HG02588 (cell line): ENCODE results near the gene GALR2.
A peak's percentile ranks its signal among the peaks of the same experiment; 100 is the strongest.

Experiments
- ATAC-seq: cut with Tn5 transposase; IDR thresholded peaks from one replicate; pipeline ENCODE4 v1.9.1; 2021; ENCODE audit warnings: mild to moderate bottlenecking, moderate library complexity; ENCODE audit not compliant: unreplicated experiment

The GALR2 gene

DNA sequence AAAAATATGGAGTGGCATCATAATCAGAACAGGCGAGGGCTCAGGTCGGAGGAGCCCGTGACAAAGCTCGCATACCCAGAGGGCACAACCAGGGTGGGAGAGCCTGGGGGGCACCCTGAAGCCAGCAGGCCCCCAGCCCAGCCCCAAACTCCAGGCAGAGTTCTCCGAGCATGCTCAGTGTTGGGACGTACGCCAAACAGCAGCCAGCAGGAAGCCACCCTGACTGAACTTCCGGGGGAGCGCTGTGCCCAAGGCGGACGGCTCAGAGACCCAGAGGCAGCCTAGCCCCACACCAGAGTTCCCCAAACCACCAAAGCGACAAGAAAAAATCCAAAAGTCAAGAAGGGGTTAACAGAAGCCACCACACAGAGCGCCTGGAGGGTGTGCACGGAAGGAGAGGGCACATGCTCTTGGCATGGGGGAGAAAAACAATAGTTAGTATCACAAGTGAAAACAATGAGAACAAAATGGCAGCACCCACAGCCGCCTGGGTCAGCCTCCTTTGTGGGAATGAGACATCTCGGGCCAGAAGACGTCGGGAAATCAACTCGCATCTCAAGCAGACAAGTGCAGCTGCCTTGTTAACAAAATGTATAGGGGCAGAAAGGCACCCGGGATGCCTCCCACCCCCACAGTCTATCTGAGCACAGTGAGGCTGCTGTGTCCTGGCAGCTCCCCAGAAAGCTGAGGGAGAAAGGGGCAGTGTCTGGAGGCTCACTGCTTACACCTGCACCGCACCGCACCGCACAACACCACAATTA lies 17.1 kb downstream of the GALR2 start:
- ATAC-seq = no peak

DNA sequence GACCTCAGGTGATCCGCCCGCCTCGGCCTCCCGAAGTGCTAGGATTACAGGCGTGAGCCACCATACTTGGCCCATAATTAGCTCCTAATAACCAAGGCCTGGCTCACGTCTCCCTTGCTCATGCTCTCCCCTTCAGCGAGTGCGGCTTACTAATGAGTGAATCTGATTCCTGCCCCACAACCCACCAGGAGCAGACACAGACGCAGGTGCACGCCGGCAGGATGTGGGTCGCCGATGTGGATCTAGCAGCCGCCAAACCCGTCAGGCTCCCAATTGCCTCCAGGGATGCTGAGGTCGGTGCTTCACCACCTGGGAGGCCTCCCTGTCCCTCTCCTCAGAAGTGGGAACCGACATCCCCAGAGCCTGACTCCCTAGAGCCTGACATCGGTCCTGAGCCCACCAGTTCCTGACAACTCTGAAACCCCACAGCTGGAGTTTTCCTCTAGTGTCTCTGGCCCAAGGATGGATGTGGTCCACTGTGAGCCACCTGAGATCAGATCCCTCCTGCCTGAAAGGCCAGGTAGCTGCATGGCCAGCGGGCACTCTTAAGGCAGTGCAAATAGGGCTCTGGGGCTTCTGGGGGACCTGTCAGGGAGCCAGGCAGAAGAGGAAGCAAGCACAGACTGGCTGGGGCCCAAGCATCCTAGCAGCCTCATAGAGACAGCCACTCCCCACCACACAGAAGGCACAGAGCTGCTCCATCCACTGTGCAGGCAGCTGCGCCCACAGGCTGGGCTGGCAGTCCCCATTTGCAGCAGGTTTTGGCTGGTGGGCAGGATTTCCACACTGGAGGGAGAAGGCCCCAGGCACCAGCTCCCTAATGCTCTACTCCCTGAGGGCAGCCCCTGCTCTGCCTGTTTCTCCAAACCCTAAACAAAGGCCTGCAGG lies 18.2 kb downstream of the GALR2 start:
- ATAC-seq = no peak

DNA sequence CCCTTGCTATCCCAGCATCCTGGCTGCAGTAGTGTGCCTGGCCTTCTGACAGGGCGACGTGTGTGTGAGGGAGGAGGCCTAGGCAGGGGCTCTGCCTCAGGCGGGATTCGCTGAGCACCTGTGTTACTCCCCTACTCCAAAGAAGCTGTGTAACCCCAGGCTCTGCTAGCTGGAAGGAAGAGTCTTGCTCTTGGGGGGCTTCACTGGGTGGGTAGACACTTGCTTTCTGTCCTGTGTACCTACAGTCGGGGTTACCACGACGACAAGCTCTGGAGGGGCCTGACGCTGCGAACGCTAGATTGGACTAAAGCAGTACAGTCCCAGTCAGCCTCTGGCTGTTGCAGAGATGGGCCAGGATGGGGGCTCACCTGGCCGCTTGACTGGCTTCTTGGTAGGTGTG lies 19.5 kb downstream of the GALR2 start:
- ATAC-seq = no peak

DNA sequence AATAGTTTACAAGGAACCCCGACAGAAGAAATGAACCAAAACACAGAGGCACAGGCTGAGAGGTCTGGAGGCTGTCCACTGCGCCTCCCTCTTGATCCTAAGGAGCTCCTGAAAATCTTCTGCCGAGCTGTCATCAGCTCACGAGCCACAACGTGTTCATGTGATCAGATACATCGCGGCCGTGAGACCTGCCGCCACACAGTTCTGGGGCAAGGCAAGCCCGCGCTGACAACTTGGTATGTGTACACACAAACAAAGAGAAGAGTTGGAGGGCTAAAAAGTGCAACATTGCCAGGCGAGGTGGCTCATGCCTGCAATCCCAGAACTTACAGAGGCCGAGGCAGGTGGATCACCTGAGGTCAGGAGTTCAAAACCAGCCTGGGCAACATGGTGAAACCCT lies 21.4 kb downstream of the GALR2 start:
- ATAC-seq = no peak

DNA sequence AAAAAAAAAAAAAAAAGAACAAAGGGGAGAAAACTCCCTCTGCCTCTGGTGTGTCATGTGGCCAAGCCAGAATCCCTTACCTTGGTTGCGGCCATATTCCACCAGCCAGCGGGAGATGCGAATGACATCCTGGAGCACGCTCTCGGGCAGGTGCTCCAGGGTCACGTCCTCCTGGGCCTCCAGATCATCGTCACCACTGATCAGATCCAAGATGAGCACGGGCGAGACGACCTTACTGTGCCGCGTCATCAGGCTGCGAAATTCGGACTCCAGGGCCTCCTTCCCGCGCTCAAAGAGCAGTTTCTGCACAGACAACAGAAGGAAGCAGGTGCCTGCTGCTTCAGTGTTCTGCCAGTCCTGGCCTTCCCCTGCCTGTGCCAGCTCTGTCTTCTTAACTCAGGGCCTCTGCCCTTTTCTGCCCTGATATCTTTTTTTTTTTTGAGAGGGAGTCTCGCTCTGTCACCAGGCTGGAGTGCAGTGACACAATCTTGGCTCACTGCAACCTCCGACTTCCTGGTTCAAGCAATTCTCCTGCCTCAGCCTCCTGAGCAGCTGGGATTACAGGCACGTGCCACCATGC lies 23.2 kb downstream of the GALR2 start:
- ATAC-seq = no peak

DNA sequence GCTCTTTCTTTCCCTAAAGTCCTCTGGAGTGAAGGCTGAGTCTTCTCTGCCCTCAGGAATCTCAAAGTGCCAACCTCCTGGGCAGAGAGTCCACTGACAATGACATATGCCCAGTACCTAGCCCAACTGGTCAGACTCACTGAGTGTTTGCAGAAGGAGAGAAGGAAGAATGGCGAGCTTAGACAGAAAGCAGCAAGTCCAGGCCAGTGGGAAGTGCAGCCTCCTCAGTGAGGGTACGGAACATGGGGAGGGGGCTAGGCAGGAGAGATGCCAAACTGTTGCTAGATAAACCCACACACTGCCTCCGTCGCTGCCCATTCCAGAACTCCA lies 28.3 kb downstream of the GALR2 start:
- no peak for ATAC-seq

DNA sequence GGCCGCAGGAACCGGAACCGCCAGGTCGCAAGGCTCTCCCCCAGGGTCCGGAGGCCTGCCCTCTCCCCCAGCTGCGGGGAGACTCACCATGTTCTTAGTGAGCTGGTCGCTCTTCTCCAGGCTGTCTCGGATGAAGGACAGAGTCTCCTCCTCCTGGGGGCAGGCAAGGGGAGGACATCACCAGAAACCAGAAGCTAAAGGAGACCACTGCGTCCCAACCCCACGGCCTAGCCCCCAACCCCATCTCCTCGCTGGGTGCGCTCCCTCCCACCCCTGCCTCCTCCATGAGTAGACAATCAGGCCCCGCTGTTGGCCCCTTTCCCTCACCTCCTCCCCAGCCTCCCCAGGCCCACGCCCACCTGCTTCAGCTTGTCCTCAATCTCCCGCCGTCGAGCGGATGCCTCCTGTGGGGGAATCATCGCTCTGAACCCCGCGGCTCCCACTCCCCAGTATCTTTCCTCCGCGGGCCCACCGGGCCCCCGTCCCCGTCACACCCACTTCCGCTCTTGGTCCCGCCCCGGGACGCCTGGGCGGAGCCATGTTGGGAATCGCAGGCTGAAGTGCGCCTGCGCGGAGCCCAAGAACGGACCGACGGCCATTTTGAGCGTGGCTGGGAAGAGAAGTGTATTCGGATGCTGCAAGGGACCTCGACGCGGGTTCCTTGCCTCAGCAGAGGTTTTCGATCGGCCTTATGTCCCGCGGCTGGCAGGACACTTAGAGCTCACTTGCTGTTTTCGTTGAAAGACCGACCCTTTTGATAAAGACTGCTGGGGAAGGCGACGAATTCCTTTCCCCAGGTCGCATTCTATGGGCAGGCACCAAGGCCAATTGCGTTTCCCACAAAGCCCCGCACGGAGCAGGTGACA lies 28.9 kb downstream of the GALR2 start, which contains the start of gene EXOC7:
EXOC7 (minus strand) TSS at position 514 of the 866 bp plus-strand sequence; CDS start at position 419, 95 bp downstream.
- peak; percentile 80 for ATAC-seq

DNA sequence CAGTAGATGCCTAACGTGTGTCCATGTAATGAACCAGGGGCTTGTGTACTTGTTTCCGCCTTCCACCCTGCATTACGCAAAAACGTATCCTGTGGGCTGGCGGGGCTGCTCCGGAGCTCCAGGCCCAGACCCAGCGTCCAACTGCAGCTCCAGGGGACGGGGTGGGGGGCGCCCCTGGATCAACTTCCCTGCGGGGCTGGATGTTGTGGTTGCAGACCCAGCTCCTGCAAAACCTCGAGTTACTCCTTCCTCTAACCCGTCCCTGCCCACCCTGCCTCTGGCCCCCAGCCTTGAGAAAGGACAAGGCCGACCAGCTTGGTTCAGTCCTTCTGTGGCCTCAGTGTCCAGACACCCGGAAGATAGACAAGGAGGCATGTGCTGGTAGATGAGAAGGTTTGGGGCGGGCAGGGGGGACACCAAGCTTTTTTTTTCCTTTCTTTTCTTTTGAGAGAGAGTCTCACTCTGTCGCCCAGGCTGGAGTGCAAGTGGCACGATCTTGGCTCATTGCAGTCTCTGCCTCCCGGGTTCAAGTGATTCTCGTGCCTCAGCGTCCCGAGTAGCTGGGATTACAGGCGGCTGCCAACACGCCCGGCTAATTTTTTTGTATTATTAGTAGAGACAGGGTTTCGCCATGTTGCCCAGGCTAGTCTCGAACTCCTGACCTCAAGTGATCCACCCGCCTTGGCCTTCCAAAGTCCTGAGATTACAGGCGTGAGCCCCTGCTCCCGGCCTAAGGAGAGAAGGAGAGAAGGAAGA lies 29.7 kb downstream of the GALR2 start:
- ATAC-seq = no peak

DNA sequence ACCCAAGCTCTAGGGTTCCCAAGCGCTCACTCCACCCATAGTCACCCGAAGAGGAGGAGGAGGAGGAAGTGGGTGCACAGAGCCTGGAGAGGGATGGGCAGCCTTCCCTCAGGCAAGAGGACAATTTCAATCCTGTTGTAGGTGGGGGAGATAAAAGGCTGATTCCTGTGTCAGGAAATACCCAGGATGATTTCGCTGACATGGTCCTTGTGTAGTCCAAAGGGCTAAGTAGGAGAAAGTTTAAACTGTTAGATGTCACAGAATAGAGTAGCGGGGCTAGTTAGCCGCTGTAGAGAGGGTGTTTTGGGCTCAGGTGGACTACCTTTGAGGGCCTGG lies 30.3 kb downstream of the GALR2 start:
- no peak for ATAC-seq

DNA sequence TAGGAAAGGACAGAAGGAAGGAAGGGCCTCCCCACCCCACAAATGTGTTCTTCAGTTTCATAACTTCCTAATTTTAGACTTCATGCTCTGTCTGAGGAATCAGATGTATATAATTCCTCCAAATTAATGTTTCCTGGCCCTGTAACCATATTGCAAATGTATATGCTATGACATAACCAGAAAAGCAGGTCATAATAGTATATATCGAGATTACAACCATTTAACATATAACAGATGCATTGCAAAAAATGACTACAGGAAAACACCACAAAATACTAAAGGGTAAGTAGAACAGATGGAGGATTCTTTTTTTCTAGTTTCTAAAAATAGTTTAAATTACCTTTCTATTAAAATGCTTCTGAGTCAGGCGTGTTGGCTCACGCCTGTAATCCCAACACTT lies 32.1 kb downstream of the GALR2 start:
- ATAC-seq = no peak

DNA sequence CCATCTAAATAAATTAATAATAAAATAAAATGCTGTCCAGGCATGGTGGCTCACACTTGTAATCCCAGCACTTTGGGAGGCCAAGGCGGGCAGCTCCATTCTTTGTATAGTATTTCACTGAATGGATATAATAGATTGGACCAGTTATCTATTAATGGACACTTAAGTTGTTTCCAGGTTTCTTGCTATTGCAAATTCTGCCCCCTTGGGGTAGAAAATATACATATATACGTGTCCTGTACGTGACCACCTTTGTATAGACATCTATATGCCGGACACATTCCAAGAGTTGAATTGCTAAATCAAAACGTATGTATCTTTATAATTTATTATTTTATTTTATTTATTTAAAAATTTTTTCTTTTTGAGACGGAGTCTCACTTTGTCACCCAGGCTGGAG lies 32.9 kb downstream of the GALR2 start:
- no peak for ATAC-seq

DNA sequence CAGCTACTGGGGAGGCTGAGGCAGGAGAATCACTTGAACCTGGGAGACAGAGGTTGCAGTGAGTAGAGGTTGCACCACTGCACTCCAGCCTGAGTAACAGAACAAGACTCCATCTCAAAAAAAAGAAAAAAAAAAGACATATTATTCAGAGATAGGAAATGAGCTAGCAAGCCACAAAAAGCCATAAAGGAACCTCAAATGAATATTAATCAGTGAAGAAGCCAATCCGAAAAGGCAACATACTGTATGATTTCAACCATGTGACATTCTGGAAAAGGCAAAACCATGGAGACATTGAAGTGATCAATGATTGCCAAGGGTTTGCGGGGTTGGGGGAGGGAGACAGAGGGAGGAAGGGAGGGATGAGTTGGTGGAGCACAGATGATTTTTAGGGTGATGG lies 37.4 kb downstream of the GALR2 start:
- ATAC-seq = no peak

DNA sequence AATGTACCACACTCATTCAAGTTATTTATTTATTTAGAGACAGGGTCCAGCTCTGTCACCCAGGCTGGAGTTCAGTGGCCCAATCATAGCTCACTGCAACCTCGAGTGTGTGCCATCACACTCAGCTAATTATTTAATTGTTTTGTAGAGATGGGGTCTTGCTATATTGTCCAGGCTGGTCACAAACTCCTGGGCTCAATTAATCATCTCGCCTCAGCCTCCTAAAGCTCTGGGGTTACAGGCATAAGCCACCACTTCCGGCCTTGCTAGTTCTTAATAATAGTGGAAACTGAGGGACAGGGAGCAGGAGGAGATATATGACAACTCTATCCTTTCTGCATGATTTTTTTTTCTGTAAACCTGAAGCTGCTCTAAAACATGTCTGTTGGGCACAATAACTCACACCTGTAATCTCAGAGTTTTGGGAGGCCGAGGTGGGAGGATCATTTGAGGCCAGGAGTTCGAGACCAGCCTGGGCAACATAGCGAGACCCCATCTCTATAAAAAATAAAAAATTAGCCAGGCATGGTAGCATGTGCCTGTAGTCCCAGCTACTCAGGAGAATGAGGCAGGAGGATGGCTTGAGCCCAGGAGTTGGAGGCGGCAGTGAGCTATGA lies 40.7 kb downstream of the GALR2 start:
- no peak for ATAC-seq

DNA sequence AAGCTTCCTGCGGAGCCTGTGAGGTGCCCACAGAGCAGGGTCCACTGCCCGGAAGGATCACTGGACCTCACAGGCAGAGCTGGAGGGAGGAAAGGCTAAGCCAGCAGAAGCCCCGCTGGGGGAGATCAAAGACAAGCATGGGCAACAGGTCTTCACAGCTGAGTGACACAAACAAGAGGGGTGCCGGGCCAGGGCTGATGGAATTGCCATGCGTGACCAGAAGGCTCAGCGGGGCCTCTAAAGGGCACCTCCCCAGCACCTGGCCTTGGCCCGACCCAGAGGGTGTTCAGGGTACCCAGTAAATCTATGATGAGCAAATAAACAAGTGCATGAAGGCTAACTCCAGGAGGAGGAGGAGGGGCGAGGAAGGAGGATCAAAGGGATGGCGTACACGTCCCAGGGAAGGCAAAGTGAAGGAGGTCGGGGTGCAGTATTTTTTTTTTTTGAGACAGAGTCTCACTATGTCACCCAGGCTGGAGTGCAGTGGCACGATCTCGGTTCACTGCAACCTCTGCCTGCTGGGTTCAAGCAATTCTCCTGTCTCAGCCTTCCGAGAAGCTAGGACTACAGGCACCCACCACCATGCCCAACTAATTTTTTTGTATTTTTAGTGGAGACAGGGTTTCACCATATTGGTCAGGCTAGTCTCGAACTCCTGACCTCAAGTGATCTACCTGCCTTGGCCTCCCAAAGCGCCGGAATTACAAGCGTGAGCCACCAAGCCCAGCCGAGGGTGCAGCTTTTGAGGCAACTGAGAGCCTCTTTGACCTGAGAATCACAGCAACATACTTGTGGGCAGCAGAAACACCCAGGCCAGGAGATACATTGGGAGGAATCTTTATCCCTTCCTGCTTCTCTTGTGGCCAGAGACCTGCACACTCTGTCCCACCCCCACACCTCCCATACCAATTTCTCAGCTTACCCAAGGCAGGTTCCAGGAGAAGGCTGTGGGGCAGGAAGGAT lies 45.1 kb downstream of the GALR2 start:
- no peak for ATAC-seq

DNA sequence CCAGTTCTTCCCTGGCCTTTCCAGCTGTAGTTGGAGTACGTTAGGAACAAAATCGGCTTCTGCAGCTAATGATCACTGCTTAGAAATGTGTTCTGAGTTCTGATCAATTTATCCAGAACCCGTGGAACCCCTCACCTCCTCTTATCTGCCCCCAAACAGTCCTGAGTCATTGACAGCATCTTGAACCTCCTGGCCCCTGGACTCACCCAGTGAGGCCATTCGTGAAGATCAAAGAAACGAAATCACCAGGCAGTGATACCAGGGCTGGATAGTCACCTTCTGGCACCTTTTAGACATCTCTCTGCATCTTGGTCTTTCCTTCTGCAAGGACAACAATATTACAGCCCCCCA lies 46.1 kb downstream of the GALR2 start:
- ATAC-seq = no peak

DNA sequence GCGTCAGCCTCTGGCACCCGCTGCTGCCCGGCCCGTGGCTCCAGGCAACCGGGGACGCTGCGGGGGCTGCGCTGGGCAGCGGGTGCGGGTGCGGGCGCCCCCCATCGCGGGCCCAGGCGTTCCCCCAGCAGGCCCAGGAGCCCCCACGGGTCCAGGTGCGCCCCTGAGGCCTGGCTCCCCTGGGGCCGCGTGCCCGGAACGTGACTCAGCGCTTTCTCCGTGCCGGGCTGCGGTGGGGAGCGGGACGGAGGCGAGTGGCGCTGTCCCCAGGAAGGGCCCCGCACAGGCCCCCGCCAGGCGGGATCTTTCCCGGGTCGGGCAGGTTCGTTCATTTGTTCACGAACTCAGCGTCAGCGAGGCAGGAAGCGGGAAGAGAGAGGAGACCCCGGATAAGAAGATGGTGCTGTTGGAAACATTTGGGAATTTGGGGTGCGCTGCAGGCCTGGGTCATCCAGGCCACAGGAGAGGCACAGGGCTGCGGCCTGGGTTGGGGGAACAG lies 47.4 kb downstream of the GALR2 start:
- peak; percentile 16 for ATAC-seq

DNA sequence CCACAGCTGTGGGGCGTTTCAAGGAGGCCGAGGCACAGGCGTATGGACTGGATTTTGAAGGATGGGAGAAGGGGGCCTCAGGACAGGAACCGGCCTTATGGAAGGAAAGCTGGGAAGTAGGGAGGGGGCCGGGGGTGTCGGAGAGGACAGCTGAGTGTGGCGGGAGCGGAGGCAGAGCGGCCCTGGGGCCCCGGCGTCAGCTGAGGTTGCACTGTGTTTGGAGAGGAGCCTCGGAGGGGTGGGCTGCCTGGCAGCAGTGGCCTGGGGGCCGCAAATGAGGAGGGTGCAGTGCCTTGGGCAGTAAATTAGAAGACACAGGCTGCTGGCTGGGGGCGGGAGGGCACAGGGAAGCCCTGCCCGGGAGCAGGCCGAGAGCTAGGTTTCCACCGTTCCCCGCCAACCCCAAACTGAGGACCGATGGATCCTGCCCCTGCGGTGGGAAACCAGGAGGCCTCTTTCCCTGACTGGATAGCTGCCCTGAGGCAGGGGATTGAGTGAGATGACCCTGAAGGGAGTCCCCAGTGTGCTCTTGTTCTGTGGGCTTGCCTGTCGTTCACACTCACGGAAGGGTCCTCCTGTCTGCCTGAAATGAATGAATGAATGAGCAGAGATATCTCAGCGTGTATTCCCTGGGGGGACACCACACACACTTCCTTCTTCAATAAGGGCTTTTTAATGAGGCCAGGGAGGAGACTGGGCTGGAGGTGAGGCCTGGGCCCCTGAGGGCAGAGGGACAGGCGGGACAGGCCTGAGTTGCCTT lies 48.0 kb downstream of the GALR2 start:
- ATAC-seq = no peak

DNA sequence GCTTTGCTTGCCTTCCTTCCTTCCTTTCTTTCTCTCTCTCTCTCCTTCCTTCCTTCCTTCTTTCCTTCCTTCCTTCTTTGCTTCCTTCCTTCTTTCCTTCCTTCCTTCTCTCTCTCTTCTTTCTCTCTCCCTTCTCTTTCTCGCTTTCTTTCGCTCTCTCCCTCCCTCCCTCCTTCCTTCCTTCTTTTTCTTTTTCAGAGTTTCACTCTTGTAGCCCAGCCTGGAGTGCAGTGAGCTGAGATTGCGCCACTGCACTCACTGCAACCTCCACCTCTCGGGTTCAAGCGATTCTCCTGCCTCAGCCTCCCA lies 48.6 kb downstream of the GALR2 start:
- ATAC-seq = no peak
